Muscle layer of duodenum (tissue), 2 donors: ENCODE results near the gene PAX6.

Source experiments
- H3K27ac ChIP-seq: one replicate; pipeline ENCODE4 v1.7.0; 2013; ENCODE audit warnings: mild to moderate bottlenecking, low read length
- H3K27me3 ChIP-seq: one replicate; pipeline ENCODE4 v1.7.0; 2013; ENCODE audit warnings: low read depth, mild to moderate bottlenecking, control low read depth, low read length
- H3K36me3 ChIP-seq, 2 donors: one replicate each; pipeline ENCODE4 v1.7.0; 2013; ENCODE audit warnings: low read length in 2 of 2, control low read depth in 1 of 2, mild to moderate bottlenecking in 1 of 2; ENCODE audit not compliant: insufficient read depth in 2 of 2, control insufficient read depth in 1 of 2
- H3K4me1 ChIP-seq, 2 donors: one replicate each; pipeline ENCODE4 v1.7.0; 2013; ENCODE audit warnings: low read length in 2 of 2, mild to moderate bottlenecking in 2 of 2, control low read depth in 1 of 2, moderate library complexity in 1 of 2; ENCODE audit not compliant: insufficient read depth in 2 of 2, control insufficient read depth in 1 of 2
- H3K4me3 ChIP-seq, 2 donors: one replicate each; pipeline ENCODE4 v1.7.0; 2013; ENCODE audit warnings: low read length in 2 of 2, low read depth in 1 of 2, mild to moderate bottlenecking in 1 of 2
- H3K9me3 ChIP-seq, 2 donors: one replicate each; pipeline ENCODE4 v1.7.0; 2013; ENCODE audit warnings: low read length in 2 of 2, control low read depth in 1 of 2, mild to moderate bottlenecking in 1 of 2; ENCODE audit not compliant: control insufficient read depth in 1 of 2
- donor health status: healthy.

The PAX6 gene

DNA sequence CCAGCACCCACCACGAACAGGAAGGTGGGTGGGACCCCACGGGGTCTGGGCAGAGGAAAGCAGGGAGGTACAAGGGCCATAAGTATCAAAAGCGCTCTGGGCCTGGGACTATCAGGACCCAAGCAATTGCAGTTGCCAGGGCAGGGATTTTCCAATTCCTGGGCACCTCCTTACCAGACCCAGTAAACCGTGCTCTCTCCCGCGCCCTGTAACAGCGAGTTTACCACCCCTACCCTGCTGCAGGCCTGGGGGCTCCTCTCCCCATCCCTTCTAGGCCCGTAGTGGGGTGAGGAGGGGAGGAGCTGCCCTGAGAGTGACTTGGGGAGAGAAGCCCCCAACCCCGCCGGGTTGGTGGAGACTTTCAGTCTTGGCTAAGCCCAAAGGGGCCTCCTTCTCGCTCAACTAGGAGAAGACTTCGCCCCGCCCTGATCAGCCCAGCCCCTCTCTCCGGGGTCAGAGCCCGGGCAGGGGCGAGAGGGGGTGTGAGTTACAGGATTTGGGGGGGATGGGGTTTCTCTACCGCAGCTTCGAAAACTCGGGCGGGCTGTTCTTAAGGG is 5.4 kb downstream of the PAX6 start:
- peaks cover 87% of the 10 kb centered on the region for H3K27me3 ChIP-seq
- no peak overlapping the region for H3K27ac ChIP-seq
- no peak overlapping the region for H3K4me3 ChIP-seq
- peaks cover 8 to 48% of the 10 kb centered on the region in 2 donors for H3K4me1 ChIP-seq
- no peaks in the 10 kb centered on the region for H3K36me3 ChIP-seq
- H3K9me3 ChIP-seq = no peaks in the 10 kb centered on the region

GRCh38 chr11:31805037-31805628 is 6.0 kb downstream of the PAX6 start:
- H3K4me1 ChIP-seq = peaks cover 7 to 43% of the 10 kb centered on the region in 2 donors
- peak overlapping the region in 1 of 2 donors; percentile 37 for H3K4me3 ChIP-seq
- no peaks in the 10 kb centered on the region for H3K9me3 ChIP-seq
- H3K27ac ChIP-seq = no peak overlapping the region
- H3K36me3 ChIP-seq = no peaks in the 10 kb centered on the region
- peaks cover 93% of the 10 kb centered on the region for H3K27me3 ChIP-seq

GRCh38 chr11:31804312-31805036 is 6.6 kb downstream of the PAX6 start:
- Histone ChIP-seq H3K4me1 (peaks cover 7 to 39% of the 10 kb centered on the region in 2 donors), H3K9me3 (no peaks in the 10 kb centered on the region), H3K36me3 (no peaks in the 10 kb centered on the region), H3K4me3 (peak overlapping the region in 1 of 2 donors; percentile 37), H3K27ac (no peak overlapping the region), H3K27me3 (peaks cover 94% of the 10 kb centered on the region)

- Histone ChIP-seq H3K4me1 (peaks cover 10 to 41% of the 10 kb centered on the region in 2 donors), H3K27ac (no peak overlapping the region), H3K36me3 (no peaks in the 10 kb centered on the region), H3K27me3 (peaks cover 94% of the 10 kb centered on the region), H3K9me3 (no peaks in the 10 kb centered on the region), H3K4me3 (peak overlapping the region in 1 of 2 donors; percentile 8)
Measured at GRCh38 chr11:31803813-31804311, 7.3 kb downstream of the PAX6 start.

- peaks cover 94% of the 10 kb centered on the region for H3K27me3 ChIP-seq
- H3K4me1 ChIP-seq = peaks cover 10 to 48% of the 10 kb centered on the region in 2 donors
- H3K27ac ChIP-seq = no peak overlapping the region
- H3K9me3 ChIP-seq = no peaks in the 10 kb centered on the region
- H3K36me3 ChIP-seq = no peaks in the 10 kb centered on the region
- H3K4me3 ChIP-seq = peak overlapping the region in 1 of 2 donors; percentile 8
Measured at GRCh38 chr11:31802990-31803812, 7.9 kb downstream of the PAX6 start.

DNA sequence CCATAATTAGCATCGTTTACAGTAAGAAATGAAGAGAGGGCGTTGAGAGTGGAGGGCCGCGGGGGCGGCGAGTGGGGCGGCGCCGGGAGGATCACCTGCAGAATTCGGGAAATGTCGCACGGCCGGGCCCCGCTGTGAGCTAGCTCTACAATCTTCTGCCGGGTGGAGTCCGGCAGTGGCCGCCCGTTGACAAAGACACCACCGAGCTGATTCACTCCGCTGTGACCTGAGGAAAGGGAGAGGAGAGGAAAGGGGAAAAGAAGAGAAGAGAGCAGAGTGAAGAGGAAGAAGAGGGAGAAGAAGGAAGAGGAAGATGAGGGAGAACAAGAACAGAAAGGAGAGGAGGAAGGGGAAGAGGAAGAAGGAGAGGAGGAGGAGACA is 8.5 kb downstream of the PAX6 start:
- Histone ChIP-seq H3K4me1 (peaks cover 10 to 52% of the 10 kb centered on the region in 2 donors), H3K36me3 (no peaks in the 10 kb centered on the region), H3K9me3 (no peaks in the 10 kb centered on the region), H3K4me3 (no peak overlapping the region), H3K27ac (no peak overlapping the region), H3K27me3 (peaks cover 94% of the 10 kb centered on the region)

DNA sequence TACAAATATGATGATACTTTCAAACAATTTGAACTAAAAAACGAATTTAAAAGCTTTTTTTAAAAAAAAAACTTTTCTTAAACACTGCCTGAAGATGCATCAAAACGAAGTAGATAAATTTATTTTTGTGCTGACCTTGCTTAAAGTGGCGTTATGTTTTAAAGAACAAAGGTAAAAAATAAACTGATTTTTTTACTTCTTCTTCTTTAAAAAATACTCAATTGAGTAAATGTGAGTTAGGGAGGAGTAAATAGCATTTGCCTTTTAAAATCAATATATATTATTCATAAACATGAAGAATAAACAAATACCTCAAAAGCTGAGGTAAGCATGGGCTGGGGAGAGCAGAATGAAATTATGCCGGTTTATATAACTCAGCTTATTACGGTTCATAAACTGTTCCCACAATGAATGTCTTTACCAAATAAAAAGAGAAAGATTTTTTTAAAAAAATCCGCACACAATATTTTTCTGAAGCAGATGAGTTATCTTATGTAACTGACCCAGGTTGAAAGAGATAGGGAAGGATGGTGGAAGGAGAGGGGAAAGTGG is 9.0 kb downstream of the PAX6 start:
- peaks cover 10 to 57% of the 10 kb centered on the region in 2 donors for H3K4me1 ChIP-seq

GRCh38 chr11:31801298-31801702 is 9.8 kb downstream of the PAX6 start:
- Histone ChIP-seq H3K9me3 (peaks cover 0 to 4% of the 10 kb centered on the region in 2 donors), H3K4me1 (peaks cover 10 to 55% of the 10 kb centered on the region in 2 donors), H3K27ac (no peak overlapping the region), H3K27me3 (peaks cover 92% of the 10 kb centered on the region), H3K36me3 (no peaks in the 10 kb centered on the region), H3K4me3 (no peak overlapping the region)

More for the DNA sequence above, 9.0 kb downstream of the PAX6 start:
- H3K9me3 ChIP-seq = no peaks in the 10 kb centered on the region
- no peaks in the 10 kb centered on the region for H3K36me3 ChIP-seq
- peaks cover 94% of the 10 kb centered on the region for H3K27me3 ChIP-seq
- H3K27ac ChIP-seq = no peak overlapping the region
- no peak overlapping the region for H3K4me3 ChIP-seq

GRCh38 chr11:31800398-31801265 is 10.5 kb downstream of the PAX6 start:
- Histone ChIP-seq H3K27me3 (peaks cover 85% of the 10 kb centered on the region), H3K27ac (no peak overlapping the region), H3K4me1 (peaks cover 10 to 48% of the 10 kb centered on the region in 2 donors), H3K9me3 (peaks cover 0 to 4% of the 10 kb centered on the region in 2 donors), H3K4me3 (no peak overlapping the region), H3K36me3 (no peaks in the 10 kb centered on the region)
